Measurements from ENCODE around the gene AAK1.

DNA sequence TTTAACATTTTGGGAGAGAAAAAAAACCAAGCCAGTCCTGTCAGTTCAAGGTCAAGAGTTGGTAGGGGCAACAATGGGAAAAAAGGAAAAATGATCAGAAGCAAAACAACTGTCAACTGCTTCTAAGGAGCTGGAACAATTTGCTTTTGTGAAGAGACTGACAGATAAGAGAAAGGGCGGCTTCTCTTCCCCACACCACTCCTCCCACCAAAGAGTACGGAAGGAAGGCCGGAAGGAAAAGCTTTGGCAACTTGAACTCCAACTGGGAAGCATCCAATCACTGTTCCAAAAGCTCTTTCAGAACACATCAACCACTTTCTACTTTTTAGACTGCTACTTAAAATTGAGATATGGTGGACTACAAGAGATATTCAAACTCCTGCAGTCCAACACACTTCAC is 148.5 kb downstream of the AAK1 start:
- TF ChIP-seq CTCF (IDR thresholded peaks at IDR 0.05) (no peak), POLR2A (IDR thresholded peaks at IDR 0.05) (no peak)

Data from lower leg skin (tissue), 3 donors.